C4-2B (cell line): ENCODE measurements around the gene ATP2B2.

Source experiments
- CTCF ChIP-seq: fragments of 450-650 bp; conservative IDR thresholded peaks from 2 replicates; pipeline ENCODE4 v1.5.1; 2017; ENCODE audit warnings: mild to moderate bottlenecking
- ZFX ChIP-seq: fragments of 450-650 bp; IDR thresholded peaks from 2 replicates; pipeline ENCODE4 v1.6.1; 2017

- TF ChIP-seq CTCF = no peak
- no peak for TF ChIP-seq ZFX
These were observed 165.3 kb downstream of the ATP2B2 start for GRCh38 chr3:10340046-10340445.
